ENCODE results near the gene ALG2.

DNA sequence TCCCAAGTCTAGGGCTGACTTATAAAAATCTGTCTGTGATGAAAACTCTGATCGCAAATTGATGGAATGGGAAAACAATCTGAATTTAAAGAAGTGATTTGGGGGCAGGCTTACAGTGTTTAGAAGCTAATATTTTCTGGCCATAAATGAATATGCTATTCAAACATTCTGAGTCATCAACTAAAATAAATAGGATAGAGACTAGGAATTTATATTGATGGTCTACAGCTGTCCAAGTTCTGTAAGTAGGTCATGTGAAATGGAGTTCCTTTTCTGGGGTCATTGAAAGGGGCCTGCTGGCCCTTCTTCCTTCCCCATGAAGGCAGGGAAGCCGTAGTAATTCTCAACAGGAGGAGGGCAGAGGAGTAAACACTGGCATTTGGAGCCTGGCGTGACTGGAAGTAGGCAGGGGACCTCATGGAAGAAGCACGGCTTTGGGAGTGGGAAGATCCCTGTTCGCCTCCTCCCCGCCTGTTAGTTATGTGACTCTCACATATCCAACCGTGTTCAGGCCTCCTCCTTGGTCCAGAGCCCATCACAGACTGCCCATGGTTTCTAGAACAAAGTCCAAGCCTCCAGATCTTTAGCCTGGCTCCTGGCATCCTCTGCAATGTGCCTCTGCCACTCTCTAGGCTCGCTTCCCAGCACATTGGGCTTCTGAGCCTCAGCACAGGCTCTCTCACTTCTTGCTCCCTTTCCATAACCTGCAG, 31.7 kb downstream of the ALG2 start:
- TF ChIP-seq POLR2AphosphoS5 (IDR thresholded peaks at IDR 0.05; ENCODE audit: borderline replicate concordance, low read depth, low read length) (no peak), FOXP2 (optimal IDR thresholded peaks at IDR 0.05; ENCODE audit: control extremely low read depth, extremely low read length, insufficient read depth) (no peak)
